Tibial artery (tissue), 4 donors: ENCODE measurements around the gene SLC22A25.

ENCODE experiments used
- DNase-seq, 2 donors: peaks; one replicate each; pipeline ENCODE4 v3.0.0-alpha.2; 2019
- H3K27ac ChIP-seq, 2 donors: fragments of 200-600 bp; sonication (generic) in 1 of 2; 1 replicate in 1 of 2; 2 replicates in 1 of 2; pipeline ENCODE4 v1.5.1; 2018 to 2019; ENCODE audit warnings: mild to moderate bottlenecking in 1 of 2
- H3K27me3 ChIP-seq, 2 donors: fragments of 200-600 bp; sonication (generic) in 1 of 2; one replicate each; pipeline versions ENCODE4 v1.5.1 to v1.6.0; 2016 to 2019
- H3K36me3 ChIP-seq, 3 donors: fragments of 200-600 bp; sonication (generic) in 2 of 3; one replicate each; pipeline ENCODE4 v1.5.1; 2016 to 2019; ENCODE audit warnings: mild to moderate bottlenecking in 2 of 3
- H3K4me1 ChIP-seq, 4 donors: fragments of 200-600 bp; sonication (generic) in 2 of 4; 1 replicate in 3 of 4; 2 replicates in 1 of 4; pipeline ENCODE4 v1.5.1; 2016 to 2019
- H3K4me3 ChIP-seq, 2 donors: fragments of 200-600 bp; sonication (generic) in 1 of 2; 1 replicate in 1 of 2; 2 replicates in 1 of 2; pipeline ENCODE4 v1.5.1; 2018 to 2019; ENCODE audit warnings: mild to moderate bottlenecking in 2 of 2
- H3K9me3 ChIP-seq, 3 donors: fragments of 200-600 bp; sonication (generic) in 1 of 3; one replicate each; pipeline ENCODE4 v1.5.1; 2016 to 2019
- CTCF ChIP-seq, 2 experiments: fragments of 200-600 bp in 1 of 2; fragments of 450-650 bp in 1 of 2; IDR thresholded peaks; one replicate each; pipeline ENCODE4 v1.5.1; 2017 to 2019; ENCODE audit warnings: antibody characterized with exemption in 2 of 2, mild to moderate bottlenecking in 1 of 2, moderate library complexity in 1 of 2
- intact Hi-C: fragments of 100-400 bp; cut with DNase I; formaldehyde crosslinking; loops from one replicate; pipeline ENCODE4 v1.15.0; 2023; ENCODE audit warnings: low total_unique reads

Gene SLC22A25

GRCh38 chr11:63243533-63243932 is at the start of gene SLC22A25:
TSS of gene SLC22A25 (minus strand) at chr11:63243599. CDS start at chr11:63229652, 13,947 bp downstream.
- H3K27ac ChIP-seq: no peak within 1 kb of the TSS
- H3K27me3 ChIP-seq: no peaks in the 10 kb centered on the region
- no peaks in the 10 kb centered on the region for H3K36me3 ChIP-seq
- H3K9me3 ChIP-seq: no peaks in the 10 kb centered on the region
- intact Hi-C loops: no loop called here
- DNase-seq: no peak
- no peaks in the 10 kb centered on the region for H3K4me1 ChIP-seq
- no peak for TF ChIP-seq CTCF (IDR thresholded peaks at IDR 0.05)
- no peak within 1 kb of the TSS for H3K4me3 ChIP-seq

GRCh38 chr11:63290285-63290684 is 46.9 kb upstream of the SLC22A25 start:
- H3K9me3 ChIP-seq: peaks cover 0 to 7% (median 0%) of the 10 kb centered on the region in 3 donors
- intact Hi-C loops: no loop called here
- no peak overlapping the region for H3K27ac ChIP-seq
- no peak overlapping the region for H3K4me3 ChIP-seq
- H3K4me1 ChIP-seq: no peaks in the 10 kb centered on the region
- no peaks in the 10 kb centered on the region for H3K36me3 ChIP-seq
- no peak for DNase-seq
- H3K27me3 ChIP-seq: no peaks in the 10 kb centered on the region
- TF ChIP-seq CTCF (IDR thresholded peaks at IDR 0.05): no peak

GRCh38 chr11:63289658-63290057 is 46.3 kb upstream of the SLC22A25 start:
- intact Hi-C loops: no loop called here
- H3K9me3 ChIP-seq: peaks cover 0 to 7% (median 0%) of the 10 kb centered on the region in 3 donors
- H3K4me1 ChIP-seq: no peaks in the 10 kb centered on the region
- TF ChIP-seq CTCF (IDR thresholded peaks at IDR 0.05): no peak
- no peaks in the 10 kb centered on the region for H3K27me3 ChIP-seq
- no peak overlapping the region for H3K4me3 ChIP-seq
- no peak overlapping the region for H3K27ac ChIP-seq
- DNase-seq: no peak
- H3K36me3 ChIP-seq: no peaks in the 10 kb centered on the region

GRCh38 chr11:63282579-63282978 is 39.2 kb upstream of the SLC22A25 start:
- no peak for DNase-seq
- Histone ChIP-seq H3K36me3 (no peaks in the 10 kb centered on the region), H3K4me1 (peaks cover 0 to 29% (median 5%) of the 10 kb centered on the region in 4 donors), H3K4me3 (no peak overlapping the region), H3K27me3 (no peaks in the 10 kb centered on the region), H3K27ac (no peak overlapping the region), H3K9me3 (no peaks in the 10 kb centered on the region)
- TF ChIP-seq CTCF (IDR thresholded peaks at IDR 0.05): no peak
- intact Hi-C loops: no loop called here

GRCh38 chr11:63280920-63281319 is 37.5 kb upstream of the SLC22A25 start:
- TF ChIP-seq CTCF (IDR thresholded peaks at IDR 0.05): no peak
- peak overlapping the region; percentile 10 to 74 for H3K27ac ChIP-seq
- no peaks in the 10 kb centered on the region for H3K36me3 ChIP-seq
- DNase-seq: no peak
- peaks cover 0 to 29% (median 5%) of the 10 kb centered on the region in 4 donors for H3K4me1 ChIP-seq
- H3K9me3 ChIP-seq: no peaks in the 10 kb centered on the region
- intact Hi-C loops: no loop called here
- H3K4me3 ChIP-seq: no peak overlapping the region
- no peaks in the 10 kb centered on the region for H3K27me3 ChIP-seq

GRCh38 chr11:63277345-63277943 is 34.0 kb upstream of the SLC22A25 start:
- Histone ChIP-seq H3K27ac (no peak overlapping the region), H3K27me3 (no peaks in the 10 kb centered on the region), H3K9me3 (no peaks in the 10 kb centered on the region), H3K4me1 (peaks cover 0 to 29% (median 5%) of the 10 kb centered on the region in 4 donors), H3K4me3 (no peak overlapping the region), H3K36me3 (no peaks in the 10 kb centered on the region)
- DNase-seq: no peak
- no peak for TF ChIP-seq CTCF (IDR thresholded peaks at IDR 0.05)
- intact Hi-C loops: no loop called here
